ENCODE results near the gene GAB2. TPM values are rescaled to one million over a fixed set of nuclear protein-coding genes. Genes with fewer than 3 reads are reported as not detected.

The GAB2 gene
- polyA plus RNA-seq, 3 donors: 2.8 to 39.4 (median 4.4) TPM

- peaks cover 15 to 23% of the 10 kb centered on the region in 2 donors for H3K36me3 Mint-ChIP-seq
- TF ChIP-seq, protein P1, sequence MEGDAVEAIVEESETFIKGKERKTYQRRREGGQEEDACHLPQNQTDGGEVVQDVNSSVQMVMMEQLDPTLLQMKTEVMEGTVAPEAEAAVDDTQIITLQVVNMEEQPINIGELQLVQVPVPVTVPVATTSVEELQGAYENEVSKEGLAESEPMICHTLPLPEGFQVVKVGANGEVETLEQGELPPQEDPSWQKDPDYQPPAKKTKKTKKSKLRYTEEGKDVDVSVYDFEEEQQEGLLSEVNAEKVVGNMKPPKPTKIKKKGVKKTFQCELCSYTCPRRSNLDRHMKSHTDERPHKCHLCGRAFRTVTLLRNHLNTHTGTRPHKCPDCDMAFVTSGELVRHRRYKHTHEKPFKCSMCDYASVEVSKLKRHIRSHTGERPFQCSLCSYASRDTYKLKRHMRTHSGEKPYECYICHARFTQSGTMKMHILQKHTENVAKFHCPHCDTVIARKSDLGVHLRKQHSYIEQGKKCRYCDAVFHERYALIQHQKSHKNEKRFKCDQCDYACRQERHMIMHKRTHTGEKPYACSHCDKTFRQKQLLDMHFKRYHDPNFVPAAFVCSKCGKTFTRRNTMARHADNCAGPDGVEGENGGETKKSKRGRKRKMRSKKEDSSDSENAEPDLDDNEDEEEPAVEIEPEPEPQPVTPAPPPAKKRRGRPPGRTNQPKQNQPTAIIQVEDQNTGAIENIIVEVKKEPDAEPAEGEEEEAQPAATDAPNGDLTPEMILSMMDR (IDR thresholded peaks at IDR 0.05): no peak
- H4K20me1 ChIP-seq (ENCODE audit: insufficient read depth, low read length): peaks cover 36% of the 10 kb centered on the region
These were observed 118.5 kb downstream of the GAB2 start for GRCh38 chr11:78299000-78299710.

GRCh38 chr11:78298291-78298771 is 119.3 kb downstream of the GAB2 start:
- H3K4me3 Mint-ChIP-seq: no peak overlapping the region
- H3K4me2 ChIP-seq (replicated peaks; ENCODE audit: extremely low read depth, low read length, poor library complexity, severe bottlenecking): no peak overlapping the region
- no peak for DNase-seq
- H3K36me3 ChIP-seq (replicated peaks in 1 of 2; ENCODE audit: control insufficient read depth in 1 of 2, insufficient read depth in 2 of 2, low read length in 2 of 2): peaks cover 0 to 8% of the 10 kb centered on the region in 2 donors
- no peak overlapping the region for H3K9ac ChIP-seq (ENCODE audit: insufficient read depth, low read length, poor library complexity, severe bottlenecking)
- no peaks in the 10 kb centered on the region for H3K27me3 ChIP-seq (ENCODE audit: control insufficient read depth in 2 of 2, insufficient read depth in 2 of 2, low read length in 2 of 2)
- H3K27ac Mint-ChIP-seq: no peak overlapping the region
- H3K4me1 ChIP-seq (ENCODE audit: control insufficient read depth in 1 of 2, insufficient read depth in 2 of 2, low read length in 2 of 2): peaks cover 5 to 7% of the 10 kb centered on the region in 2 donors
- no peak overlapping the region for H3K27ac ChIP-seq (ENCODE audit: low read depth in 1 of 2, low read length in 2 of 2)
- H3K9me3 ChIP-seq (replicated peaks in 1 of 2; ENCODE audit: control insufficient read depth in 1 of 2, insufficient read depth in 1 of 2, low read length in 2 of 2): no peaks in the 10 kb centered on the region
- H2AFZ ChIP-seq (ENCODE audit: insufficient read depth, low read depth, low read length, poor library complexity, severe bottlenecking): no peak overlapping the region
- H3K79me2 ChIP-seq (ENCODE audit: insufficient read depth, low read length): peaks cover 91% of the 10 kb centered on the region
- peaks cover 0 to 2% (median 0%) of the 10 kb centered on the region in 7 donors for H3K9me3 Mint-ChIP-seq
- H3K4me3 ChIP-seq (replicated peaks in 1 of 3; ENCODE audit: low read depth in 2 of 3, low read length in 3 of 3): no peak overlapping the region
- peaks cover 31% of the 10 kb centered on the region for H4K20me1 ChIP-seq (ENCODE audit: insufficient read depth, low read length)
- TF ChIP-seq, protein P1 (IDR thresholded peaks at IDR 0.05): no peak
- no peaks in the 10 kb centered on the region for H3K27me3 Mint-ChIP-seq (ENCODE audit: low read depth in 3 of 3)
- intact Hi-C loops (cut with micrococcal nuclease): loop anchor here in 1 of 2 donors (5.0 kb wide), 1 partner anchor 49 kb away; no protein-coding TSS in a partner anchor
- peaks cover 18 to 24% of the 10 kb centered on the region in 2 donors for H3K36me3 Mint-ChIP-seq
- H3K4me1 Mint-ChIP-seq: peaks cover 36% of the 10 kb centered on the region
- no CpG with 5 or more reads among the region's 1 CpG for WGBS (ENCODE audit: insufficient coverage)

More at GRCh38 chr11:78299000-78299710, 118.5 kb downstream of the GAB2 start:
- Mint-ChIP-seq H3K4me3 (no peak overlapping the region), H3K27ac (peak overlapping the region in 1 of 7 donors; percentile 65), H3K27me3 (ENCODE audit: low read depth in 3 of 3) (no peaks in the 10 kb centered on the region), H3K9me3 (peaks cover 0 to 3% (median 0%) of the 10 kb centered on the region in 7 donors), H3K4me1 (peaks cover 33% of the 10 kb centered on the region)
- H3K4me2 ChIP-seq (replicated peaks; ENCODE audit: extremely low read depth, low read length, poor library complexity, severe bottlenecking): no peak overlapping the region
- H3K27me3 ChIP-seq (ENCODE audit: control insufficient read depth in 2 of 2, insufficient read depth in 2 of 2, low read length in 2 of 2): no peaks in the 10 kb centered on the region
- peaks cover 93% of the 10 kb centered on the region for H3K79me2 ChIP-seq (ENCODE audit: insufficient read depth, low read length)
- no peak for DNase-seq
- peaks cover under 1 to 1% of the 10 kb centered on the region in 2 donors for H3K4me1 ChIP-seq (ENCODE audit: control insufficient read depth in 1 of 2, insufficient read depth in 2 of 2, low read length in 2 of 2)
- H3K9me3 ChIP-seq (replicated peaks in 1 of 2; ENCODE audit: control insufficient read depth in 1 of 2, insufficient read depth in 1 of 2, low read length in 2 of 2): no peaks in the 10 kb centered on the region
- H3K4me3 ChIP-seq (replicated peaks in 1 of 3; ENCODE audit: low read depth in 2 of 3, low read length in 3 of 3): no peak overlapping the region
- peaks cover 0 to 8% of the 10 kb centered on the region in 2 donors for H3K36me3 ChIP-seq (replicated peaks in 1 of 2; ENCODE audit: control insufficient read depth in 1 of 2, insufficient read depth in 2 of 2, low read length in 2 of 2)
- whole genome bisulfite sequencing (ENCODE audit: insufficient coverage): 100% methylated on average over 1 of the region's 2 CpGs
- intact Hi-C loops (cut with micrococcal nuclease): loop anchor here in 1 of 2 donors (5.0 kb wide), 1 partner anchor 48 kb away; no protein-coding TSS in a partner anchor
- H3K9ac ChIP-seq (ENCODE audit: insufficient read depth, low read length, poor library complexity, severe bottlenecking): no peak overlapping the region
- H3K27ac ChIP-seq (ENCODE audit: low read depth in 1 of 2, low read length in 2 of 2): peak overlapping the region in 1 of 2 donors; percentile 5
- H2AFZ ChIP-seq (ENCODE audit: insufficient read depth, low read depth, low read length, poor library complexity, severe bottlenecking): no peak overlapping the region

Data from CD14-positive monocyte (primary cell).